BJ (cell line): Measurements from ENCODE around the gene TMEM60. TPM values are rescaled to one million over a fixed set of nuclear protein-coding genes. Genes with fewer than 3 reads are reported as not detected.

Source experiments
- CTCF ChIA-PET: fragments of 350-600 bp; formaldehyde crosslinking; extraction: SDS; loops from one replicate; lab custom pipeline; 2021; ENCODE audit warnings: antibody characterized with exemption, inconsistent platforms; lab: Yijun Ruan, JAX
- POLR2A ChIA-PET: fragments of 300-600 bp; sonication (Branson Sonifier 250); formaldehyde crosslinking; extraction: SDS; loops from one replicate; lab custom pipeline; 2021; ENCODE audit warnings: antibody characterized with exemption; lab: Charles Lee
- DNase-seq: peaks from one replicate; pipeline ENCODE4 v3.0.0-alpha.2; 2011; ENCODE audit warnings: low read depth
- H3K27me3 ChIP-seq: 2 replicates; pipeline ENCODE4 v1.6.0; 2011; ENCODE audit warnings: low read length; ENCODE audit not compliant: control insufficient read depth, insufficient read depth
- H3K36me3 ChIP-seq: 2 replicates; pipeline ENCODE4 v1.5.1; 2011; ENCODE audit warnings: low read length; ENCODE audit not compliant: control insufficient read depth, insufficient read depth
- H3K4me3 ChIP-seq: 2 replicates; pipeline ENCODE4 v1.5.1; 2011; ENCODE audit warnings: low read depth, mild to moderate bottlenecking, control low read depth, low read length
- polyA plus RNA-seq: library from polyadenylated mRNA; depleted of rRNA; stranded (reverse); fragments of >200 nt; gene quantifications from 2 replicates; pipeline ENCODE4 v1.2.3, GENCODE V29; 2011
- TF ChIP-seq, protein P1 (sequence below): IDR thresholded peaks from 2 replicates; pipeline ENCODE4 v1.5.1; 2011; ENCODE audit warnings: low read depth, mild to moderate bottlenecking, control low read depth, inconsistent platforms, low read length, moderate library complexity; ENCODE audit not compliant: insufficient read depth

Gene TMEM60
- polyA plus RNA-seq, 1 experiment, result 17.9 TPM

DNA sequence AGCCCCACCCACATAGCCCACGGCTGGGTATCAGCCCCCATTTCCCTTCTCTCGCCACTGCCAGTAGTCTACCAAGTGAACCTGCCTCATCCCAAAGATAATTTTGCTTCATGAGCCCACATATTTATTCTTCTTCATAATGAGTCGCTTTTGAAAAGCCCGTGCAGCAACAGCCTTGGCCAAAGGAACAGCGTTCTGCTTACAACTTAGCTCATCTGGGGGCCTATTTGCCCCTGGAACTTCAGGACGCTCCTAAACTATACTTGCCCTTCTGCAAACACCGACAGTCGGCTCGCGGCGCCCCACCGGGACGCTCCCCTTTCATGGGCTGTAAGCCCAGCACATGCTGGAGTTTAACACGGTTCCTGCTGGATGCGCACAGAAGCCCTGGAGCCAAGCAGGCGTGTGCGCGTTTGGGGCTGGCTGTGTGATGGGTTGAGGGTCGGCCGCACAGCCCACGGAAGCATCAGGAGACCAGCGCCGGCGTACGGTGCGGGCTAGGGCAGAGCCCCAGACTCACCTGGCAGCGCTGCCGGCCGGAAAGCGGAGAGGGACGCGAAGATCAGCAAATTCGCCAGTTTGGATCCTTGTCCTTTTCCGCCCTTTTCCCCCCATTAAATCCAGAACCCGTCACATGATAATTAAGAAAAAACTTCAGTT, 370 bp downstream of the TMEM60 start:
- no peak for DNase-seq
- Histone ChIP-seq H3K36me3 (no peaks in the 10 kb centered on the region), H3K27me3 (no peaks in the 10 kb centered on the region), H3K4me3 (peak overlapping the region; percentile 72)
- POLR2A ChIA-PET, result interaction anchor here (0.5 kb wide), 1 partner anchor 285 kb away, joined by 6 read pairs; no protein-coding TSS in a partner anchor
- TF ChIP-seq, protein P1, sequence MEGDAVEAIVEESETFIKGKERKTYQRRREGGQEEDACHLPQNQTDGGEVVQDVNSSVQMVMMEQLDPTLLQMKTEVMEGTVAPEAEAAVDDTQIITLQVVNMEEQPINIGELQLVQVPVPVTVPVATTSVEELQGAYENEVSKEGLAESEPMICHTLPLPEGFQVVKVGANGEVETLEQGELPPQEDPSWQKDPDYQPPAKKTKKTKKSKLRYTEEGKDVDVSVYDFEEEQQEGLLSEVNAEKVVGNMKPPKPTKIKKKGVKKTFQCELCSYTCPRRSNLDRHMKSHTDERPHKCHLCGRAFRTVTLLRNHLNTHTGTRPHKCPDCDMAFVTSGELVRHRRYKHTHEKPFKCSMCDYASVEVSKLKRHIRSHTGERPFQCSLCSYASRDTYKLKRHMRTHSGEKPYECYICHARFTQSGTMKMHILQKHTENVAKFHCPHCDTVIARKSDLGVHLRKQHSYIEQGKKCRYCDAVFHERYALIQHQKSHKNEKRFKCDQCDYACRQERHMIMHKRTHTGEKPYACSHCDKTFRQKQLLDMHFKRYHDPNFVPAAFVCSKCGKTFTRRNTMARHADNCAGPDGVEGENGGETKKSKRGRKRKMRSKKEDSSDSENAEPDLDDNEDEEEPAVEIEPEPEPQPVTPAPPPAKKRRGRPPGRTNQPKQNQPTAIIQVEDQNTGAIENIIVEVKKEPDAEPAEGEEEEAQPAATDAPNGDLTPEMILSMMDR, result no peak
- CTCF ChIA-PET, result interaction anchor here (0.6 to 1.5 kb wide), 4 partner anchors 12 to 50 kb away, joined by 3 to 5 read pairs (median 4); no protein-coding TSS in a partner anchor

DNA sequence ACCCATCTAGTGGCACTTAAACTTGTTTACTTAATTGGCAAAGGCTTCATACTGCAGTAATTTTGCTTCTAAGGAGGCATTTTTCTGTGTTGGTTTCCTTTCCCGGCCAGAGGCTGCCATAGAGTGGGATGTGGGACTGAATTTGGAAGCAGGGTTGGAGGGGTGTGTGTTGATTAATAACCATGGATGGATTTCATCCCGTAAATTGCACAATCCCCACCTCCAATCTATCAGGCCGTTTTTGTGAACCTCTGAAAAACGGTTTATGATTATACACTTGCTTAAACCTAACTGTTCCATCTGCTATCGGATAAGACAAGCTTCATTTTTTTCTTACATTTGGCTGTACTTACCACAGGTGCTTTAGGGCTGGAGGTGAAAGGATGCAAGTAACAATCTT, 1.3 kb downstream of the TMEM60 start:
- Histone ChIP-seq H3K36me3 (no peaks in the 10 kb centered on the region), H3K4me3 (peak overlapping the region; percentile 72), H3K27me3 (no peaks in the 10 kb centered on the region)
- ChIA-PET POLR2A (interaction anchor here (0.7 kb wide), 1 partner anchor 84 kb away, joined by 3 read pairs; no protein-coding TSS in a partner anchor), CTCF (no interaction called here)
- DNase-seq, result no peak
- TF ChIP-seq, protein P1, result no peak

GRCh38 chr7:77796109-77796508, 2.1 kb downstream of the TMEM60 start:
- Histone ChIP-seq H3K27me3 (no peaks in the 10 kb centered on the region), H3K36me3 (no peaks in the 10 kb centered on the region), H3K4me3 (no peak overlapping the region)
- no peak for DNase-seq
- TF ChIP-seq, protein P1, result no peak
- ChIA-PET CTCF (interaction anchor here (0.9 kb wide), 1 partner anchor 37 kb away, joined by 4 read pairs; no protein-coding TSS in a partner anchor), POLR2A (no interaction called here)

- Histone ChIP-seq H3K27me3 (no peaks in the 10 kb centered on the region), H3K36me3 (no peaks in the 10 kb centered on the region), H3K4me3 (no peak overlapping the region)
- TF ChIP-seq, protein P1, result no peak
- CTCF ChIA-PET, result interaction anchor here (1.6 kb wide), 1 partner anchor 15 kb away, joined by 3 read pairs; no protein-coding TSS in a partner anchor
- POLR2A ChIA-PET, result no interaction called here
- DNase-seq, result no peak
These were observed 4.2 kb downstream of the TMEM60 start for GRCh38 chr7:77794000-77794399.

GRCh38 chr7:77791956-77792355, 6.3 kb downstream of the TMEM60 start:
- TF ChIP-seq, protein P1, result no peak
- no peak overlapping the region for H3K4me3 ChIP-seq
- no peaks in the 10 kb centered on the region for H3K27me3 ChIP-seq
- H3K36me3 ChIP-seq, result no peaks in the 10 kb centered on the region
- ChIA-PET CTCF (interaction anchor here (0.6 kb wide), 1 partner anchor 200 kb away, joined by 3 read pairs; no protein-coding TSS in a partner anchor), POLR2A (no interaction called here)
- DNase-seq, result no peak
